HepG2 (cell line): ENCODE data around the gene COL26A1. TPM values are rescaled to one million over a fixed set of nuclear protein-coding genes. Genes with fewer than 3 reads are reported as not detected.

Experiments
- AKNA ChIP-seq: sonication (generic); formaldehyde crosslinking; IDR thresholded peaks from 2 replicates; pipeline ENCODE4 v1.4.0; 2020; ENCODE audit warnings: missing genetic modification reagents, borderline replicate concordance
- CAMTA2 ChIP-seq: sonication (generic); formaldehyde crosslinking; IDR thresholded peaks from 2 replicates; pipeline ENCODE4 v1.4.0; 2020; ENCODE audit warnings: mild to moderate bottlenecking, missing genetic modification reagents, borderline replicate concordance
- CHD2 ChIP-seq: IDR thresholded peaks from 2 replicates; pipeline ENCODE4 v1.6.1; 2011; ENCODE audit warnings: low read depth, low read length, improper control_type of control experiment
- GZF1 ChIP-seq: sonication (generic); formaldehyde crosslinking; IDR thresholded peaks from 2 replicates; pipeline ENCODE4 v1.5.1; 2020; ENCODE audit warnings: mild to moderate bottlenecking, missing genetic modification reagents
- HOXA7 ChIP-seq: sonication (generic); formaldehyde crosslinking; IDR thresholded peaks from 2 replicates; pipeline ENCODE4 v1.8.1; 2022; ENCODE audit warnings: mild to moderate bottlenecking, missing genetic modification reagents, moderate library complexity
- KDM3A ChIP-seq: IDR thresholded peaks from 2 replicates; pipeline ENCODE4 v1.6.1; 2018; ENCODE audit warnings: low read depth, missing compliant biosample characterization
- KLF12 ChIP-seq: sonication (generic); formaldehyde crosslinking; IDR thresholded peaks from 2 replicates; pipeline ENCODE4 v1.4.0; 2020; ENCODE audit warnings: missing genetic modification reagents, borderline replicate concordance
- NFKBIZ ChIP-seq: IDR thresholded peaks from 2 replicates; pipeline ENCODE4 v1.6.1; 2018; ENCODE audit warnings: missing genetic modification reagents, missing compliant biosample characterization
- POLR2AphosphoS2 ChIP-seq: IDR thresholded peaks from 2 replicates; pipeline ENCODE4 v1.6.1; 2011; ENCODE audit warnings: low read depth, low read length, improper control_type of control experiment
- SNAI1 ChIP-seq: sonication (generic); formaldehyde crosslinking; IDR thresholded peaks from 2 replicates; pipeline ENCODE4 v1.5.0; 2020; ENCODE audit warnings: mild to moderate bottlenecking, missing genetic modification reagents, borderline replicate concordance
- SRY ChIP-seq: sonication (generic); formaldehyde crosslinking; IDR thresholded peaks from 2 replicates; pipeline ENCODE4 v1.8.0; 2022; ENCODE audit warnings: mild to moderate bottlenecking, missing genetic modification reagents
- TEAD2 ChIP-seq: sonication (generic); formaldehyde crosslinking; IDR thresholded peaks from 2 replicates; pipeline ENCODE4 v1.9.0; 2021; ENCODE audit warnings: missing genetic modification reagents
- TFE3 ChIP-seq: IDR thresholded peaks from 2 replicates; pipeline ENCODE4 v1.6.1; 2016
- TP53 ChIP-seq: sonication (generic); formaldehyde crosslinking; conservative IDR thresholded peaks from 2 replicates; pipeline ENCODE4 v1.4.0; 2020; ENCODE audit warnings: missing genetic modification reagents
- USF2 ChIP-seq, 2 experiments: sonication (generic) in 1 of 2; formaldehyde crosslinking in 1 of 2; IDR thresholded peaks; 2 replicates each; pipeline versions ENCODE4 v1.5.1 to v1.6.1; 2011 to 2020; ENCODE audit warnings: borderline replicate concordance in 1 of 2, low read depth in 1 of 2, low read length in 1 of 2, mild to moderate bottlenecking in 1 of 2, missing genetic modification reagents in 1 of 2, moderate library complexity in 1 of 2
- ZNF160 ChIP-seq: sonication (generic); formaldehyde crosslinking; IDR thresholded peaks from 2 replicates; pipeline ENCODE4 v1.8.0; 2022; ENCODE audit warnings: mild to moderate bottlenecking, inconsistent platforms, missing genetic modification reagents
- ZNF20 ChIP-seq: sonication (generic); formaldehyde crosslinking; IDR thresholded peaks from 2 replicates; pipeline ENCODE4 v1.4.0; 2020; ENCODE audit warnings: mild to moderate bottlenecking, moderate library complexity, missing genetic modification reagents
- ZNF737 ChIP-seq: sonication (generic); formaldehyde crosslinking; IDR thresholded peaks from 2 replicates; pipeline ENCODE4 v1.5.0; 2020; ENCODE audit warnings: missing genetic modification reagents, mild to moderate bottlenecking, borderline replicate concordance
- ZNF780A ChIP-seq: sonication (generic); formaldehyde crosslinking; IDR thresholded peaks from 2 replicates; pipeline ENCODE4 v1.8.0; 2022; ENCODE audit warnings: mild to moderate bottlenecking, missing genetic modification reagents, moderate library complexity
- ZNF879 ChIP-seq: sonication (generic); formaldehyde crosslinking; IDR thresholded peaks from 2 replicates; pipeline ENCODE4 v1.8.1; 2023; ENCODE audit warnings: missing genetic modification reagents
- polyA plus RNA-seq, 8 experiments: library from polyadenylated mRNA; depleted of rRNA in 3 of 8; stranded (reverse) in 7 of 8; unstranded in 1 of 8; fragments of >200 nt; fragmentation: Illumina TruSeq in 4 of 8; extraction: Trizol in 4 of 8; gene quantifications; 2 replicates each; pipeline versions ENCODE4 v1.2.1 to v1.2.3, GENCODE V29; 2011 to 2016; ENCODE audit warnings: low read depth in 4 of 8, missing spikeins in 1 of 8, mixed read lengths in 1 of 8; ENCODE audit not compliant: insufficient read depth in 1 of 8
- total RNA-seq, 5 experiments: library from RNA; depleted of rRNA; stranded (reverse); fragments of >200 nt; fragmentation: Illumina TruSeq; extraction: Trizol; gene quantifications; 2 replicates each; pipeline ENCODE4 v1.2.3, GENCODE V29; 2016; ENCODE audit warnings: low read depth in 1 of 5
- TF ChIP-seq, protein P1 (sequence below): sonication (generic); formaldehyde crosslinking; IDR thresholded peaks from 2 replicates; pipeline ENCODE4 v1.4.0; 2020; ENCODE audit warnings: mild to moderate bottlenecking, missing genetic modification reagents

The COL26A1 gene
- total and polyA plus RNA-seq, 2 of the 13 experiments (the other 11 are each of a cell fraction or from before 2014, with no cell fraction given), result 7.8 to 9.2 TPM

DNA sequence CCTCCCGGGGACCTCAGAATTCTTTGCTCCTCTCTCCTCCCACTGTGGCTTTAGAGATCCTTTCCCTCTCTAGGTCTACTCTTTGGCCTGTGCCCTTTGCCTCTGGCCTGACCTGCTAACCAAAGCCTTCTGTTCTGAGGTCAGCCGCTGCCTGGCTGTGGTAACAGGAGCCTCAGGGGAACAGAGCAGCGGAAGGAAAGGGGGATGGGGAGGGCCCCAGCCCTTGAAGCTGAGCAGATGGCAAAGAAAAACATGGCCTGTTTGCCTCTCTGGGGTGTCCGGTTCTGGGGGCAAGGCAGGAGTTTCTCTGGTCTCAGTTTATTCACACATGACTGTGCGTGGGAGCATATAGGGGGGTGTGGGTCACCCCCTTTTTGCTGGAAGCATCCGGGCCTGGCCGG, 28.2 kb downstream of the COL26A1 start (continued):
- TF ChIP-seq, protein P1, sequence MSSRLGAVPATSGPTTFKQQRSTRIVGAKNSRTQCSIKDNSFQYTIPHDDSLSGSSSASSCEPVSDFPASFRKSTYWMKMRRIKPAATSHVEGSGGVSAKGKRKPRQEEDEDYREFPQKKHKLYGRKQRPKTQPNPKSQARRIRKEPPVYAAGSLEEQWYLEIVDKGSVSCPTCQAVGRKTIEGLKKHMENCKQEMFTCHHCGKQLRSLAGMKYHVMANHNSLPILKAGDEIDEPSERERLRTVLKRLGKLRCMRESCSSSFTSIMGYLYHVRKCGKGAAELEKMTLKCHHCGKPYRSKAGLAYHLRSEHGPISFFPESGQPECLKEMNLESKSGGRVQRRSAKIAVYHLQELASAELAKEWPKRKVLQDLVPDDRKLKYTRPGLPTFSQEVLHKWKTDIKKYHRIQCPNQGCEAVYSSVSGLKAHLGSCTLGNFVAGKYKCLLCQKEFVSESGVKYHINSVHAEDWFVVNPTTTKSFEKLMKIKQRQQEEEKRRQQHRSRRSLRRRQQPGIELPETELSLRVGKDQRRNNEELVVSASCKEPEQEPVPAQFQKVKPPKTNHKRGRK (CRISPR knock-in tag), result no peak
- 0 out of 2 replicates have a peak, but pooled peaks have one; percentile 4 for TF ChIP-seq GZF1
- no peak for TF ChIP-seq ZNF780A (CRISPR knock-in tag)
- TF ChIP-seq USF2 (IDR thresholded peaks at IDR 0.05; ENCODE audit: low read depth, low read length), result no peak
- TF ChIP-seq USF2 (CRISPR knock-in tag; IDR thresholded peaks at IDR 0.05; ENCODE audit: borderline replicate concordance), result no peak
- no peak for TF ChIP-seq ZNF879
- TF ChIP-seq CAMTA2, result no peak
- no peak; the same call in 1 of the 2 replicates for TF ChIP-seq KLF12
- no peak for TF ChIP-seq HOXA7 (CRISPR knock-in tag)
- 0 out of 2 replicates have a peak, but pooled peaks have one; percentile 57 for TF ChIP-seq ZNF20 (CRISPR knock-in tag)
- peak; percentile 89 for TF ChIP-seq KDM3A (CRISPR knock-in tag)
- TF ChIP-seq POLR2AphosphoS2, result no peak
- TF ChIP-seq NFKBIZ (CRISPR knock-in tag), result no peak
- TF ChIP-seq SRY (CRISPR knock-in tag), result no peak
- 0 out of 2 replicates have a peak, but pooled peaks have one; percentile 30 for TF ChIP-seq CHD2
- TF ChIP-seq AKNA, result no peak
- TF ChIP-seq TP53 (CRISPR knock-in tag), result 0 out of 2 replicates have a peak, but pooled peaks have one; percentile 21
- no peak for TF ChIP-seq ZNF160 (CRISPR knock-in tag)
- no peak for TF ChIP-seq SNAI1
- no peak for TF ChIP-seq TEAD2 (CRISPR knock-in tag)
- no peak for TF ChIP-seq ZNF737
- TF ChIP-seq TFE3 (CRISPR knock-in tag), result peak; percentile 73
